Panc1 (cell line): ENCODE results near the gene LTA4H. TPM values are rescaled to one million over a fixed set of nuclear protein-coding genes. Genes with fewer than 3 reads are reported as not detected.

ENCODE experiments used
- ATAC-seq: fragments of 200-7000 bp; cut with Tn5 transposase; 2 replicates; pipeline ENCODE4 v1.9.1; 2020; ENCODE audit warnings: mild to moderate bottlenecking, moderate library complexity
- BruUV-seq: library from RNA; stranded (reverse); fragments of 400-500 nt; replicated peaks from 2 replicates; lab custom pipeline; 2021; lab: Mats Ljungman, UMichigan
- CTCF ChIA-PET: fragments of 300-600 bp; sonication (Branson Sonifier 250); formaldehyde crosslinking; loops from one replicate; lab custom pipeline; 2022; ENCODE audit warnings: antibody characterized with exemption; lab: Charles Lee
- POLR2A ChIA-PET: fragments of 300-600 bp; sonication (Branson Sonifier 250); formaldehyde crosslinking; loops from one replicate; lab custom pipeline; 2022; ENCODE audit warnings: antibody characterized with exemption; lab: Charles Lee
- DNase-seq: peaks from one replicate; pipeline ENCODE4 v3.0.0-alpha.2; 2010; ENCODE audit warnings: low read depth, low spot score
- H3K27ac ChIP-seq: 2 replicates; pipeline ENCODE4 v1.5.1; 2011; ENCODE audit warnings: mild to moderate bottlenecking, low read length, inconsistent platforms
- H3K27me3 ChIP-seq: fragments of 200-500 bp; sonication (Bioruptor generic); 2 replicates; pipeline ENCODE4 v1.6.0; 2014; ENCODE audit warnings: low read length, inconsistent platforms; ENCODE audit not compliant: control insufficient read depth, insufficient read depth
- H3K36me3 ChIP-seq: fragments of 200-500 bp; sonication (Bioruptor generic); 2 replicates; pipeline ENCODE4 v1.5.1; 2014; ENCODE audit warnings: inconsistent platforms, mild to moderate bottlenecking, low read length, moderate library complexity; ENCODE audit not compliant: control insufficient read depth, insufficient read depth
- H3K4me1 ChIP-seq: 2 replicates; pipeline ENCODE4 v1.5.1; 2011; ENCODE audit warnings: inconsistent platforms, mild to moderate bottlenecking, low read length, moderate library complexity; ENCODE audit not compliant: control insufficient read depth, insufficient read depth
- H3K4me3 ChIP-seq, 2 experiments: 2 replicates each; pipeline ENCODE4 v1.5.1; 2011 to 2012; ENCODE audit warnings: low read depth in 2 of 2, low read length in 2 of 2, mild to moderate bottlenecking in 2 of 2, inconsistent platforms in 1 of 2, moderate library complexity in 1 of 2
- H3K9me3 ChIP-seq: fragments of 200-500 bp; sonication (Bioruptor generic); 2 replicates; pipeline ENCODE4 v1.5.1; 2014; ENCODE audit warnings: low read depth, mild to moderate bottlenecking, inconsistent platforms, low read length, moderate library complexity; ENCODE audit not compliant: control insufficient read depth, insufficient read depth
- CTCF ChIP-seq: fragments of 450-650 bp; IDR thresholded peaks from 2 replicates; pipeline ENCODE4 v1.5.1; 2017; ENCODE audit warnings: mild to moderate bottlenecking
- POLR2AphosphoS5 ChIP-seq: IDR thresholded peaks from 2 replicates; pipeline ENCODE4 v1.6.1; 2012; ENCODE audit warnings: mild to moderate bottlenecking, low read depth, low read length, moderate library complexity
- REST ChIP-seq, 2 experiments: IDR thresholded peaks; 2 replicates each; pipeline ENCODE4 v1.6.1; 2011 to 2012; ENCODE audit warnings: low read depth in 2 of 2, control low read depth in 1 of 2, low read length in 1 of 2, mild to moderate bottlenecking in 1 of 2, moderate library complexity in 1 of 2; ENCODE audit not compliant: insufficient read depth in 1 of 2
- SIN3A ChIP-seq: IDR thresholded peaks from 2 replicates; pipeline ENCODE4 v1.6.1; 2012; ENCODE audit warnings: low read depth, mild to moderate bottlenecking, low read length, moderate library complexity, borderline replicate concordance; ENCODE audit not compliant: insufficient read depth
- TCF7L2 ChIP-seq: IDR thresholded peaks from 2 replicates; pipeline ENCODE4 v1.6.1; 2011; ENCODE audit warnings: mild to moderate bottlenecking, low read depth, low read length, inconsistent platforms
- in situ Hi-C: cut with HindIII; loops from 2 replicates; pipeline ENCODE4 v1.10.0; 2016; ENCODE audit warnings: low sequenced_read_pairs, low pct_unique_long_range_greater_than_20kb
- intact Hi-C: fragments of 100-400 bp; cut with micrococcal nuclease; formaldehyde crosslinking; loops from one replicate; pipeline ENCODE4 v1.10.0; 2022; ENCODE audit not compliant: unreplicated experiment
- total RNA-seq: library from RNA; stranded (reverse); gene quantifications from one replicate; pipeline ENCODE4 v1.2.1, GENCODE V29; 2021; ENCODE audit not compliant: unreplicated experiment

Gene LTA4H
- total RNA-seq, 1 experiment from 2014 or later, result 59.6 TPM

- Histone ChIP-seq H3K4me1 (no peaks in the 10 kb centered on the region; the same call in 1 of the 2 replicates), H3K4me3 (no peak overlapping the region), H3K36me3 (no peaks in the 10 kb centered on the region), H3K9me3 (no peaks in the 10 kb centered on the region), H3K27me3 (no peaks in the 10 kb centered on the region), H3K27ac (no peak overlapping the region)
- no peak for DNase-seq
- BruUV-seq, result no TSS peak
- intact Hi-C loops, result no loop called here
- ChIA-PET POLR2A (no interaction called here), CTCF (no interaction called here)
- in situ Hi-C loops, result no loop called here
- TF ChIP-seq POLR2AphosphoS5 (no peak), CTCF (no peak), TCF7L2 (no peak), SIN3A (no peak), REST (IDR thresholded peaks at IDR 0.05; ENCODE audit: insufficient read depth in 1 of 2, low read depth in 2 of 2, low read length in 1 of 2) (no peak)
- ATAC-seq, result no peak
Measured at GRCh38 chr12:96053476-96054243, 18.3 kb upstream of the LTA4H start.

- DNase-seq (no peak), ATAC-seq (no peak)
- no TSS peak for BruUV-seq
- TF ChIP-seq POLR2AphosphoS5, result no peak
- no peak for TF ChIP-seq REST (IDR thresholded peaks at IDR 0.05; ENCODE audit: insufficient read depth in 1 of 2, low read depth in 2 of 2, low read length in 1 of 2)
- no peak for TF ChIP-seq TCF7L2
- TF ChIP-seq CTCF, result no peak
- no peak for TF ChIP-seq SIN3A
- POLR2A ChIA-PET, result no interaction called here
- H3K27me3 ChIP-seq, result no peaks in the 10 kb centered on the region
- no peaks in the 10 kb centered on the region; the same call in 1 of the 2 replicates for H3K4me1 ChIP-seq
- H3K9me3 ChIP-seq, result no peaks in the 10 kb centered on the region
- H3K27ac ChIP-seq, result no peak overlapping the region
- in situ Hi-C loops (no loop called here), intact Hi-C loops (no loop called here)
- CTCF ChIA-PET, result interaction anchor here (0.5 kb wide), 1 partner anchor 214 kb away, joined by 3 read pairs; no protein-coding TSS in a partner anchor
- no peak overlapping the region for H3K4me3 ChIP-seq
- H3K36me3 ChIP-seq, result no peaks in the 10 kb centered on the region
Measured at GRCh38 chr12:96051756-96052485, 16.5 kb upstream of the LTA4H start.
